HepG2 (cell line): ENCODE results near the gene TCF7L2. TPM values are rescaled to one million over a fixed set of nuclear protein-coding genes. Genes with fewer than 3 reads are reported as not detected.

ENCODE experiments used
- ARHGAP35 ChIP-seq: sonication (generic); formaldehyde crosslinking; IDR thresholded peaks from 2 replicates; pipeline ENCODE4 v1.9.0; 2022; ENCODE audit warnings: mild to moderate bottlenecking, inconsistent platforms, moderate library complexity, missing genetic modification reagents, borderline replicate concordance
- BRCA1 ChIP-seq: sonication (generic); formaldehyde crosslinking; IDR thresholded peaks from 2 replicates; pipeline ENCODE4 v1.4.0; 2020; ENCODE audit warnings: missing genetic modification reagents
- GPN1 ChIP-seq: sonication (generic); formaldehyde crosslinking; IDR thresholded peaks from 2 replicates; pipeline ENCODE4 v1.5.1; 2020; ENCODE audit warnings: missing genetic modification reagents, borderline replicate concordance
- HMG20B ChIP-seq: conservative IDR thresholded peaks from 2 replicates; pipeline ENCODE4 v1.6.1; 2016; ENCODE audit warnings: missing genetic modification reagents, missing compliant biosample characterization
- JUND ChIP-seq: sonication (generic); formaldehyde crosslinking; IDR thresholded peaks from 2 replicates; pipeline ENCODE4 v1.8.0; 2022; ENCODE audit warnings: mild to moderate bottlenecking, missing genetic modification reagents
- KLF12 ChIP-seq: sonication (generic); formaldehyde crosslinking; IDR thresholded peaks from 2 replicates; pipeline ENCODE4 v1.4.0; 2020; ENCODE audit warnings: missing genetic modification reagents, borderline replicate concordance
- MEF2D ChIP-seq: sonication (generic); formaldehyde crosslinking; IDR thresholded peaks from 2 replicates; pipeline ENCODE4 v1.5.1; 2020; ENCODE audit warnings: mild to moderate bottlenecking, missing genetic modification reagents
- NR2F6 ChIP-seq, 2 experiments: IDR thresholded peaks; 2 replicates each; pipeline ENCODE4 v1.6.1; 2016; ENCODE audit warnings: antibody characterized with exemption in 1 of 2, mild to moderate bottlenecking in 1 of 2
- ONECUT2 ChIP-seq: sonication (generic); formaldehyde crosslinking; IDR thresholded peaks from 2 replicates; pipeline ENCODE4 v1.4.0; 2020; ENCODE audit warnings: missing genetic modification reagents
- RFX5 ChIP-seq: IDR thresholded peaks from 2 replicates; pipeline ENCODE4 v1.6.1; 2011; ENCODE audit warnings: low read depth, low read length, improper control_type of control experiment
- SIN3A ChIP-seq: IDR thresholded peaks from 2 replicates; pipeline ENCODE4 v1.6.1; 2011; ENCODE audit warnings: low read depth, mild to moderate bottlenecking, control low read depth, low read length, borderline replicate concordance
- SMC3 ChIP-seq: IDR thresholded peaks from 2 replicates; pipeline ENCODE4 v1.6.1; 2011; ENCODE audit warnings: low read length, improper control_type of control experiment
- SSRP1 ChIP-seq: IDR thresholded peaks from 2 replicates; pipeline ENCODE4 v1.6.1; 2016; ENCODE audit warnings: control low read depth
- ZC3H13 ChIP-seq: sonication (generic); formaldehyde crosslinking; IDR thresholded peaks from 2 replicates; pipeline ENCODE4 v1.8.1; 2023; ENCODE audit warnings: mild to moderate bottlenecking, missing genetic modification reagents, moderate library complexity
- ZFP41 ChIP-seq: sonication (generic); formaldehyde crosslinking; IDR thresholded peaks from 2 replicates; pipeline ENCODE4 v1.4.0; 2020; ENCODE audit warnings: mild to moderate bottlenecking, missing genetic modification reagents, borderline replicate concordance
- ZNF225 ChIP-seq: sonication (generic); formaldehyde crosslinking; IDR thresholded peaks from 2 replicates; pipeline ENCODE4 v1.4.0; 2020; ENCODE audit warnings: mild to moderate bottlenecking, missing genetic modification reagents
- ZNF232 ChIP-seq: sonication (generic); formaldehyde crosslinking; IDR thresholded peaks from 2 replicates; pipeline ENCODE4 v1.4.0; 2020; ENCODE audit warnings: missing genetic modification reagents, borderline replicate concordance
- ZNF317 ChIP-seq: sonication (generic); formaldehyde crosslinking; IDR thresholded peaks from 2 replicates; pipeline ENCODE4 v1.5.0; 2020; ENCODE audit warnings: mild to moderate bottlenecking, missing genetic modification reagents
- ZNF570 ChIP-seq: sonication (generic); formaldehyde crosslinking; IDR thresholded peaks from 2 replicates; pipeline ENCODE4 v1.4.0; 2020; ENCODE audit warnings: mild to moderate bottlenecking, missing genetic modification reagents, borderline replicate concordance
- ZNF614 ChIP-seq: IDR thresholded peaks from 2 replicates; pipeline ENCODE4 v1.6.1; 2018; ENCODE audit warnings: missing biosample characterization, missing genetic modification reagents, inconsistent platforms, borderline replicate concordance
- ZNF891 ChIP-seq: sonication (generic); formaldehyde crosslinking; IDR thresholded peaks from 2 replicates; pipeline ENCODE4 v1.5.0; 2020; ENCODE audit warnings: mild to moderate bottlenecking, missing genetic modification reagents
- ZSCAN31 ChIP-seq: sonication (generic); formaldehyde crosslinking; IDR thresholded peaks from 2 replicates; pipeline ENCODE4 v1.5.0; 2020; ENCODE audit warnings: low read depth, mild to moderate bottlenecking, missing genetic modification reagents
- polyA plus RNA-seq, 8 experiments: library from polyadenylated mRNA; depleted of rRNA in 3 of 8; stranded (reverse) in 7 of 8; unstranded in 1 of 8; fragments of >200 nt; fragmentation: Illumina TruSeq in 4 of 8; extraction: Trizol in 4 of 8; gene quantifications; 2 replicates each; pipeline versions ENCODE4 v1.2.1 to v1.2.3, GENCODE V29; 2011 to 2016; ENCODE audit warnings: low read depth in 4 of 8, missing spikeins in 1 of 8, mixed read lengths in 1 of 8; ENCODE audit not compliant: insufficient read depth in 1 of 8
- total RNA-seq, 5 experiments: library from RNA; depleted of rRNA; stranded (reverse); fragments of >200 nt; fragmentation: Illumina TruSeq; extraction: Trizol; gene quantifications; 2 replicates each; pipeline ENCODE4 v1.2.3, GENCODE V29; 2016; ENCODE audit warnings: low read depth in 1 of 5
- TF ChIP-seq, protein P1 (sequence below): sonication (generic); formaldehyde crosslinking; IDR thresholded peaks from 2 replicates; pipeline ENCODE4 v1.4.0; 2020; ENCODE audit warnings: missing genetic modification reagents
- TF ChIP-seq, protein P2 (sequence below): sonication (generic); formaldehyde crosslinking; IDR thresholded peaks from 2 replicates; pipeline ENCODE4 v1.8.0; 2022; ENCODE audit warnings: mild to moderate bottlenecking, missing genetic modification reagents, moderate library complexity
- TF ChIP-seq, protein P3 (sequence below): sonication (generic); formaldehyde crosslinking; IDR thresholded peaks from 2 replicates; pipeline ENCODE4 v1.4.0; 2020; ENCODE audit warnings: mild to moderate bottlenecking, missing genetic modification reagents
- TF ChIP-seq, protein P4 (sequence below): sonication (generic); formaldehyde crosslinking; IDR thresholded peaks from 2 replicates; pipeline ENCODE4 v1.8.0; 2023; ENCODE audit warnings: mild to moderate bottlenecking, missing genetic modification reagents
- TF ChIP-seq, protein P5 (sequence below): sonication (generic); formaldehyde crosslinking; IDR thresholded peaks from 2 replicates; pipeline ENCODE4 v1.5.1; 2020; ENCODE audit warnings: missing genetic modification reagents, mild to moderate bottlenecking, borderline replicate concordance

Gene TCF7L2
- total and polyA plus RNA-seq, 2 of the 13 experiments (the other 11 are each of a cell fraction or from before 2014, with no cell fraction given), result 3.9 to 13.7 TPM

DNA sequence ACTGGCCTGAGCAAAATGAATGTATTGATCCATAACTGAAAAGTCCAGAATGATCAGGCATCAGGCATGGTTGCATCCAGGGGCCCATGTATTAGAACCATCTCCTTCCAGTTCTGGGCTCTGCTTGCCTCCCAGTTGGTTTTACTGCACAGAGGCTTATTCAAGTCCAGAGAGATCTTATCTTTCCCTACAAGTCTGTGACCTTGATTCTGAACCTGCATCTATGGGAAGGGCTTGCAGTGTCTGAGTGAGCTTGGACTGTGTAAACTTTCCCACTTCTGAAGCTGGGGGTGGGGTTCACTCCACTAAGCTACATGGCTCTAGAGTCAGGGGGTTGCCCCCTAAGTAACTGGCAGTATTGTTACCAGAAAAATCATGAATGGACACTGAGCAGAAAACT lies 136.2 kb downstream of the TCF7L2 start (continued):
- TF ChIP-seq, protein P1, sequence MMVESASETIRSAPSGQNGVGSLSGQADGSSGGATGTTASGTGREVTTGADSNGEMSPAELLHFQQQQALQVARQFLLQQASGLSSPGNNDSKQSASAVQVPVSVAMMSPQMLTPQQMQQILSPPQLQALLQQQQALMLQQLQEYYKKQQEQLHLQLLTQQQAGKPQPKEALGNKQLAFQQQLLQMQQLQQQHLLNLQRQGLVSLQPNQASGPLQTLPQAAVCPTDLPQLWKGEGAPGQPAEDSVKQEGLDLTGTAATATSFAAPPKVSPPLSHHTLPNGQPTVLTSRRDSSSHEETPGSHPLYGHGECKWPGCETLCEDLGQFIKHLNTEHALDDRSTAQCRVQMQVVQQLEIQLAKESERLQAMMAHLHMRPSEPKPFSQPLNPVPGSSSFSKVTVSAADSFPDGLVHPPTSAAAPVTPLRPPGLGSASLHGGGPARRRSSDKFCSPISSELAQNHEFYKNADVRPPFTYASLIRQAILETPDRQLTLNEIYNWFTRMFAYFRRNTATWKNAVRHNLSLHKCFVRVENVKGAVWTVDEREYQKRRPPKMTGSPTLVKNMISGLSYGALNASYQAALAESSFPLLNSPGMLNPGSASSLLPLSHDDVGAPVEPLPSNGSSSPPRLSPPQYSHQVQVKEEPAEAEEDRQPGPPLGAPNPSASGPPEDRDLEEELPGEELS (CRISPR knock-in tag), result peak; percentile 71
- TF ChIP-seq ARHGAP35 (CRISPR knock-in tag) (no peak), ONECUT2 (CRISPR knock-in tag) (peak; percentile 8; the same call in 1 of the 2 replicates), HMG20B (CRISPR knock-in tag) (peak; percentile 62; the same call in 1 of the 2 replicates), SSRP1 (CRISPR knock-in tag) (no peak), ZNF225 (CRISPR knock-in tag) (no peak), ZNF891 (CRISPR knock-in tag) (no peak), BRCA1 (CRISPR knock-in tag) (no peak), RFX5 (no peak), KLF12 (CRISPR knock-in tag) (no peak), ZNF614 (CRISPR knock-in tag) (no peak), JUND (CRISPR knock-in tag) (no peak), ZC3H13 (CRISPR knock-in tag) (no peak), ZFP41 (CRISPR knock-in tag) (no peak), ZNF570 (CRISPR knock-in tag) (no peak), GPN1 (CRISPR knock-in tag) (no peak), ZNF317 (CRISPR knock-in tag) (no peak), NR2F6 (IDR thresholded peaks at IDR 0.05) (peak; percentile 40), NR2F6 (CRISPR knock-in tag; IDR thresholded peaks at IDR 0.05) (peak; percentile 55; the same call in 1 of the 2 replicates), ZSCAN31 (CRISPR knock-in tag) (no peak), MEF2D (CRISPR knock-in tag) (no peak), SMC3 (peak; percentile 5; the same call in 1 of the 2 replicates), ZNF232 (CRISPR knock-in tag) (no peak), SIN3A (no peak)
- TF ChIP-seq, protein P2, sequence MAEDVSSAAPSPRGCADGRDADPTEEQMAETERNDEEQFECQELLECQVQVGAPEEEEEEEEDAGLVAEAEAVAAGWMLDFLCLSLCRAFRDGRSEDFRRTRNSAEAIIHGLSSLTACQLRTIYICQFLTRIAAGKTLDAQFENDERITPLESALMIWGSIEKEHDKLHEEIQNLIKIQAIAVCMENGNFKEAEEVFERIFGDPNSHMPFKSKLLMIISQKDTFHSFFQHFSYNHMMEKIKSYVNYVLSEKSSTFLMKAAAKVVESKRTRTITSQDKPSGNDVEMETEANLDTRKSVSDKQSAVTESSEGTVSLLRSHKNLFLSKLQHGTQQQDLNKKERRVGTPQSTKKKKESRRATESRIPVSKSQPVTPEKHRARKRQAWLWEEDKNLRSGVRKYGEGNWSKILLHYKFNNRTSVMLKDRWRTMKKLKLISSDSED (CRISPR knock-in tag), result no peak
- TF ChIP-seq, protein P3, sequence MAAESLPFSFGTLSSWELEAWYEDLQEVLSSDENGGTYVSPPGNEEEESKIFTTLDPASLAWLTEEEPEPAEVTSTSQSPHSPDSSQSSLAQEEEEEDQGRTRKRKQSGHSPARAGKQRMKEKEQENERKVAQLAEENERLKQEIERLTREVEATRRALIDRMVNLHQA (CRISPR knock-in tag), result no peak
- TF ChIP-seq, protein P4, sequence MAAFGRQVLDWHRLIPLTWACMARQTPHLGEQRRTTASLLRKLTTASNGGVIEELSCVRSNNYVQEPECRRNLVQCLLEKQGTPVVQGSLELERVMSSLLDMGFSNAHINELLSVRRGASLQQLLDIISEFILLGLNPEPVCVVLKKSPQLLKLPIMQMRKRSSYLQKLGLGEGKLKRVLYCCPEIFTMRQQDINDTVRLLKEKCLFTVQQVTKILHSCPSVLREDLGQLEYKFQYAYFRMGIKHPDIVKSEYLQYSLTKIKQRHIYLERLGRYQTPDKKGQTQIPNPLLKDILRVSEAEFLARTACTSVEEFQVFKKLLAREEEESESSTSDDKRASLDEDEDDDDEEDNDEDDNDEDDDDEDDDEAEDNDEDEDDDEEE (CRISPR knock-in tag), result no peak
- TF ChIP-seq, protein P5, sequence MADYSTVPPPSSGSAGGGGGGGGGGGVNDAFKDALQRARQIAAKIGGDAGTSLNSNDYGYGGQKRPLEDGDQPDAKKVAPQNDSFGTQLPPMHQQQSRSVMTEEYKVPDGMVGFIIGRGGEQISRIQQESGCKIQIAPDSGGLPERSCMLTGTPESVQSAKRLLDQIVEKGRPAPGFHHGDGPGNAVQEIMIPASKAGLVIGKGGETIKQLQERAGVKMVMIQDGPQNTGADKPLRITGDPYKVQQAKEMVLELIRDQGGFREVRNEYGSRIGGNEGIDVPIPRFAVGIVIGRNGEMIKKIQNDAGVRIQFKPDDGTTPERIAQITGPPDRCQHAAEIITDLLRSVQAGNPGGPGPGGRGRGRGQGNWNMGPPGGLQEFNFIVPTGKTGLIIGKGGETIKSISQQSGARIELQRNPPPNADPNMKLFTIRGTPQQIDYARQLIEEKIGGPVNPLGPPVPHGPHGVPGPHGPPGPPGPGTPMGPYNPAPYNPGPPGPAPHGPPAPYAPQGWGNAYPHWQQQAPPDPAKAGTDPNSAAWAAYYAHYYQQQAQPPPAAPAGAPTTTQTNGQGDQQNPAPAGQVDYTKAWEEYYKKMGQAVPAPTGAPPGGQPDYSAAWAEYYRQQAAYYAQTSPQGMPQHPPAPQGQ (CRISPR knock-in tag), result no peak
